K562 (cell line): ENCODE data around the gene ACSL3. TPM values are rescaled to one million over a fixed set of nuclear protein-coding genes. Genes with fewer than 3 reads are reported as not detected.
A peak's percentile ranks its signal among the peaks of the same experiment; 100 is the strongest.

ENCODE experiments used
- ATAC-seq: fragments of 200-7000 bp; cut with Tn5 transposase; 3 replicates; pipeline ENCODE4 v1.9.1; 2020; ENCODE audit warnings: moderate library complexity
- BruUV-seq: library from RNA; stranded (reverse); fragments of 400-500 nt; replicated peaks from 2 replicates; lab custom pipeline; 2021; lab: Mats Ljungman, UMichigan
- CTCF ChIA-PET: fragments of 300-600 bp; formaldehyde crosslinking; extraction: SDS; loops from one replicate; lab custom pipeline; 2021; ENCODE audit warnings: low intra/inter-chr PET ratio; lab: Yijun Ruan, JAX
- POLR2A ChIA-PET: fragments of 300-600, 350-650 bp; sonication (Branson Sonifier 250); formaldehyde crosslinking; extraction: SDS; loops from one replicate; lab custom pipeline; 2021; ENCODE audit warnings: antibody characterized with exemption, inconsistent platforms; lab: Yijun Ruan, JAX
- DNase-seq, 4 experiments: peaks; one replicate each; pipeline versions ENCODE4 v3.0.0 to v3.0.0-alpha.2; 2011 to 2018; ENCODE audit warnings: low spot score in 3 of 4, mixed read lengths in 3 of 4; ENCODE audit errors: extremely low read depth in 1 of 4
- FAIRE-seq: peaks from 2 replicates; lab custom pipeline; 2011; peaks lifted over from hg19 to GRCh38; lab: Jason Lieb, UNC
- H2AFZ ChIP-seq: 2 replicates; pipeline ENCODE4 v1.6.0; 2011; ENCODE audit warnings: low read depth, low read length, control low read depth, inconsistent platforms
- H3K27ac ChIP-seq: fragments of 200-600 bp; 3 replicates; pipeline ENCODE4 v1.8.0; 2011; ENCODE audit warnings: low read depth, mild to moderate bottlenecking, control low read depth, inconsistent platforms, low read length, moderate library complexity, mixed read lengths; ENCODE audit errors: extremely low read depth
- H3K27me3 ChIP-seq, 2 experiments: fragments of 300-600 bp in 1 of 2; 2 replicates in 1 of 2; 3 replicates in 1 of 2; pipeline versions ENCODE4 v1.6.0 to v1.8.0; 2011; ENCODE audit warnings: inconsistent platforms in 2 of 2, low read length in 2 of 2, mild to moderate bottlenecking in 1 of 2, mixed read lengths in 1 of 2, moderate library complexity in 1 of 2; ENCODE audit not compliant: control insufficient read depth in 2 of 2, insufficient read depth in 2 of 2
- H3K36me3 ChIP-seq: fragments of 300-600 bp; 3 replicates; pipeline ENCODE4 v1.8.0; 2011; ENCODE audit warnings: mild to moderate bottlenecking, low read length, inconsistent platforms; ENCODE audit not compliant: control insufficient read depth, insufficient read depth
- H3K4me1 ChIP-seq, 2 experiments: fragments of 200-600 bp in 1 of 2; replicated peaks in 1 of 2; 2 replicates in 1 of 2; 3 replicates in 1 of 2; pipeline versions ENCODE4 v1.5.1 to v1.8.0; 2011; ENCODE audit warnings: inconsistent platforms in 2 of 2, low read length in 2 of 2, mild to moderate bottlenecking in 1 of 2, mixed read lengths in 1 of 2, moderate library complexity in 1 of 2; ENCODE audit not compliant: control insufficient read depth in 2 of 2, insufficient read depth in 2 of 2
- H3K4me2 ChIP-seq: 2 replicates; pipeline ENCODE4 v1.6.1; 2011; ENCODE audit warnings: low read length, control low read depth, inconsistent platforms, mixed read lengths; ENCODE audit not compliant: insufficient read depth
- H3K4me3 ChIP-seq: fragments of 200-600 bp; sonication (generic), shearing (Covaris generic); 2 replicates; pipeline ENCODE4 v1.5.1; 2016; ENCODE audit warnings: control low read depth, inconsistent platforms
- H3K79me2 ChIP-seq: fragments of 200-600 bp; 3 replicates; pipeline ENCODE4 v1.8.0; 2011; ENCODE audit warnings: low read length, inconsistent platforms; ENCODE audit not compliant: control insufficient read depth, insufficient read depth
- H3K9ac ChIP-seq, 2 experiments: 2 replicates each; pipeline versions ENCODE4 v1.6.0 to v1.6.1; 2011; ENCODE audit warnings: low read depth in 2 of 2, low read length in 2 of 2, control low read depth in 1 of 2, inconsistent platforms in 1 of 2, mild to moderate bottlenecking in 1 of 2, mixed read lengths in 1 of 2; ENCODE audit not compliant: insufficient read depth in 1 of 2
- H3K9me1 ChIP-seq: one replicate; pipeline ENCODE4 v1.6.0; 2011; ENCODE audit warnings: inconsistent platforms, mild to moderate bottlenecking, low read length, moderate library complexity; ENCODE audit not compliant: control insufficient read depth, insufficient read depth
- H3K9me3 ChIP-seq: replicated peaks from 2 replicates; pipeline ENCODE4 v1.5.1; 2011; ENCODE audit warnings: low read depth, low read length, inconsistent platforms; ENCODE audit not compliant: control insufficient read depth, insufficient read depth
- H4K20me1 ChIP-seq: replicated peaks from 2 replicates; pipeline ENCODE4 v1.6.1; 2011; ENCODE audit warnings: low read length, inconsistent platforms, mixed read lengths; ENCODE audit not compliant: control insufficient read depth, insufficient read depth
- CREB5 ChIP-seq: fragments of 250-450 bp; sonication (Bioruptor Pico); IDR thresholded peaks from 2 replicates; pipeline ENCODE4 v1.5.0; 2020; ENCODE audit warnings: mild to moderate bottlenecking
- FOXA1 ChIP-seq: fragments of 450-650 bp; IDR thresholded peaks from 2 replicates; pipeline ENCODE4 v1.6.1; 2016; ENCODE audit warnings: mild to moderate bottlenecking, borderline replicate concordance
- HNRNPLL ChIP-seq: fragments of 200-400 bp; formaldehyde crosslinking; IDR thresholded peaks from 2 replicates; pipeline ENCODE4 v1.6.1; 2017; ENCODE audit warnings: low read length, low read depth, mild to moderate bottlenecking; ENCODE audit not compliant: poor library complexity, severe bottlenecking
- ILF3 ChIP-seq: fragments of 450-650 bp; IDR thresholded peaks from 2 replicates; pipeline ENCODE4 v1.6.1; 2018; ENCODE audit warnings: antibody characterized with exemption, mild to moderate bottlenecking, moderate library complexity, borderline replicate concordance
- SREBF2 ChIP-seq: sonication (generic); formaldehyde crosslinking; IDR thresholded peaks from 2 replicates; pipeline ENCODE4 v1.4.0; 2020; ENCODE audit warnings: mild to moderate bottlenecking, missing genetic modification reagents
- XRCC3 ChIP-seq: fragments of 450-650 bp; IDR thresholded peaks from 2 replicates; pipeline ENCODE4 v1.6.1; 2017; ENCODE audit warnings: mild to moderate bottlenecking, moderate library complexity
- ZC3H8 ChIP-seq: fragments of 450-650 bp; IDR thresholded peaks from 2 replicates; pipeline ENCODE4 v1.6.1; 2017
- ZNF124 ChIP-seq: sonication (generic); formaldehyde crosslinking; IDR thresholded peaks from 2 replicates; pipeline ENCODE4 v1.8.1; 2022; ENCODE audit warnings: missing genetic modification reagents
- ZNF316 ChIP-seq: fragments of 450-650 bp; IDR thresholded peaks from 2 replicates; pipeline ENCODE4 v1.6.1; 2016
- ZNF583 ChIP-seq: fragments of 250-450 bp; sonication (Bioruptor Pico); IDR thresholded peaks from 2 replicates; pipeline ENCODE4 v1.4.0; 2020
- WGBS: fragments of 100-300 bp; shearing (Covaris generic); methylation state at CpG from one replicate; pipeline ENCODE4 v1.1.6; 2016; ENCODE audit warnings: low coverage, mixed read lengths; ENCODE audit not compliant: insufficient coverage; ENCODE audit errors: missing lambda C conversion rate; 5-methylcytosine and 5-hydroxymethylcytosine counted together
- in situ Hi-C: fragments of 300-500 bp; cut with MboI; formaldehyde crosslinking; loops from 4 replicates; pipeline ENCODE4 v1.15.0; 2018; ENCODE audit warnings: inconsistent platforms, mixed read lengths
- intact Hi-C: fragments of 100-400 bp; cut with micrococcal nuclease; formaldehyde crosslinking; loops from 2 replicates; pipeline ENCODE4 v1.14.2; 2022
- polyA plus RNA-seq, 8 experiments: library from polyadenylated mRNA; depleted of rRNA in 4 of 8; stranded (reverse) in 5 of 8; unstranded in 3 of 8; fragments of >200 nt; fragmentation: Nextera tagmentation in 2 of 8; fragmentation: Illumina TruSeq in 1 of 8; extraction: Ambion mirVana in 2 of 8; extraction: Trizol in 1 of 8; gene quantifications; 2 replicates each; pipeline versions ENCODE4 v1.2.1 to v1.2.3, GENCODE V29; 2011 to 2014; ENCODE audit warnings: inconsistent platforms in 1 of 8, missing spikeins in 1 of 8
- total RNA-seq, 7 experiments: library from RNA; depleted of rRNA in 6 of 7; stranded (reverse); fragments of >200 nt in 6 of 7; fragmentation: Illumina TruSeq in 2 of 7; extraction: Trizol in 2 of 7; gene quantifications; 2 replicates each; pipeline versions ENCODE4 v1.2.1 to v1.2.3, GENCODE V29; 2011 to 2021; ENCODE audit warnings: low replicate concordance in 1 of 7
- TF ChIP-seq, protein P1 (sequence below): fragments of 150-350 bp; IDR thresholded peaks from 2 replicates; pipeline ENCODE4 v1.6.1; 2014; ENCODE audit warnings: low read depth, mild to moderate bottlenecking, low read length, borderline replicate concordance

Gene ACSL3
- total and polyA plus RNA-seq, 9 of the 15 experiments (the other 6 are each of a cell fraction or from before 2014, with no cell fraction given): 21.3 to 123 (median 85.2) TPM

GRCh38 chr2:222978850-222979249, 118.0 kb downstream of the ACSL3 start (continued):
- TF ChIP-seq ZC3H8 (no peak), ZNF583 (CRISPR knock-in tag) (no peak), HNRNPLL (no peak), ZNF124 (CRISPR knock-in tag) (no peak)

DNA sequence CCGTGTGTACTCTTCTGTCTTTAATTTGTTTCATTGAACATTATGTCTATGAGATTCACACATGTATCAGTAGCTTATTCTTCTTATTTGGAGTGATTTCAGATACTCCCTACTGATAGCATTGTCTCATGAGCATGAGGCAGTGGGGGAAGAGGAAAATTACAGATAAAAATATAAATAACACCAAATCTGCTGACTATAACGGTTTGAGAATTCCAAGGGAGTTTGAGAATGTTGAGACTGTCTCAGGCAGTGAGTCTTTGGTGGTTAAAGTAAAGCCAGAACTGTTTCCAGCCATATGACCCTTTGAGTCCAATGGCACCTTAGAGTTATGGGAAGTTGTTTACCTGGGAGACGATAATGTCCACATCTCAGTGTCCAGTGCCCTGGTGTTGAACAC, 118.6 kb downstream of the ACSL3 start:
- H4K20me1 ChIP-seq: no peaks in the 10 kb centered on the region
- no peaks in the 10 kb centered on the region for H3K27me3 ChIP-seq
- no peak overlapping the region for H3K9ac ChIP-seq
- DNase-seq (no peak), ATAC-seq (no peak), FAIRE-seq (no peak)
- no peaks in the 10 kb centered on the region for H3K9me3 ChIP-seq
- H2AFZ ChIP-seq: no peak overlapping the region
- no peak overlapping the region for H3K4me3 ChIP-seq
- peaks cover 0 to 6% of the 10 kb centered on the region in 2 experiments; a peak in 1 of 5 replicates for H3K4me1 ChIP-seq
- BruUV-seq: no TSS peak
- H3K79me2 ChIP-seq: no peaks in the 10 kb centered on the region
- ChIA-PET CTCF (no interaction called here), POLR2A (no interaction called here)
- intact Hi-C loops (loop anchor here (10.0 kb wide), 1 partner anchor 325 kb away; no protein-coding TSS in a partner anchor), in situ Hi-C loops (loop anchor here (5.0 kb wide), 1 partner anchor 123 kb away; no protein-coding TSS in a partner anchor)
- TF ChIP-seq ILF3: no peak
- TF ChIP-seq SREBF2 (CRISPR knock-in tag): no peak
- TF ChIP-seq ZNF316: peak; percentile 24; the same call in 1 of the 2 replicates
- TF ChIP-seq XRCC3: no peak
- TF ChIP-seq FOXA1: no peak
- TF ChIP-seq, protein P1, sequence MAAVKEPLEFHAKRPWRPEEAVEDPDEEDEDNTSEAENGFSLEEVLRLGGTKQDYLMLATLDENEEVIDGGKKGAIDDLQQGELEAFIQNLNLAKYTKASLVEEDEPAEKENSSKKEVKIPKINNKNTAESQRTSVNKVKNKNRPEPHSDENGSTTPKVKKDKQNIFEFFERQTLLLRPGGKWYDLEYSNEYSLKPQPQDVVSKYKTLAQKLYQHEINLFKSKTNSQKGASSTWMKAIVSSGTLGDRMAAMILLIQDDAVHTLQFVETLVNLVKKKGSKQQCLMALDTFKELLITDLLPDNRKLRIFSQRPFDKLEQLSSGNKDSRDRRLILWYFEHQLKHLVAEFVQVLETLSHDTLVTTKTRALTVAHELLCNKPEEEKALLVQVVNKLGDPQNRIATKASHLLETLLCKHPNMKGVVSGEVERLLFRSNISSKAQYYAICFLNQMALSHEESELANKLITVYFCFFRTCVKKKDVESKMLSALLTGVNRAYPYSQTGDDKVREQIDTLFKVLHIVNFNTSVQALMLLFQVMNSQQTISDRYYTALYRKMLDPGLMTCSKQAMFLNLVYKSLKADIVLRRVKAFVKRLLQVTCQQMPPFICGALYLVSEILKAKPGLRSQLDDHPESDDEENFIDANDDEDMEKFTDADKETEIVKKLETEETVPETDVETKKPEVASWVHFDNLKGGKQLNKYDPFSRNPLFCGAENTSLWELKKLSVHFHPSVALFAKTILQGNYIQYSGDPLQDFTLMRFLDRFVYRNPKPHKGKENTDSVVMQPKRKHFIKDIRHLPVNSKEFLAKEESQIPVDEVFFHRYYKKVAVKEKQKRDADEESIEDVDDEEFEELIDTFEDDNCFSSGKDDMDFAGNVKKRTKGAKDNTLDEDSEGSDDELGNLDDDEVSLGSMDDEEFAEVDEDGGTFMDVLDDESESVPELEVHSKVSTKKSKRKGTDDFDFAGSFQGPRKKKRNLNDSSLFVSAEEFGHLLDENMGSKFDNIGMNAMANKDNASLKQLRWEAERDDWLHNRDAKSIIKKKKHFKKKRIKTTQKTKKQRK: no peak
- no peak for TF ChIP-seq CREB5
- no peaks in the 10 kb centered on the region for H3K36me3 ChIP-seq
- H3K9me1 ChIP-seq: no peaks in the 10 kb centered on the region
- H3K4me2 ChIP-seq: no peak overlapping the region
- 0% methylated on average over 3 of the region's 3 CpGs for WGBS
- H3K27ac ChIP-seq: no peak overlapping the region
